GM19395 (cell line): ENCODE data around the gene ARSG.
"Not testable (repeated sequence)": the region's sequence is repeated elsewhere in the genome, so short reads cannot be mapped to it uniquely, and the experiment has no call there.

ENCODE experiments used
- ATAC-seq: cut with Tn5 transposase; IDR thresholded peaks from one replicate; pipeline ENCODE4 v1.9.1; 2021; ENCODE audit warnings: mild to moderate bottlenecking, moderate library complexity; ENCODE audit not compliant: unreplicated experiment

ARSG gene

GRCh38 chr17:68391561-68392268 lies 100.4 kb downstream of the ARSG start:
- no peak for ATAC-seq

DNA sequence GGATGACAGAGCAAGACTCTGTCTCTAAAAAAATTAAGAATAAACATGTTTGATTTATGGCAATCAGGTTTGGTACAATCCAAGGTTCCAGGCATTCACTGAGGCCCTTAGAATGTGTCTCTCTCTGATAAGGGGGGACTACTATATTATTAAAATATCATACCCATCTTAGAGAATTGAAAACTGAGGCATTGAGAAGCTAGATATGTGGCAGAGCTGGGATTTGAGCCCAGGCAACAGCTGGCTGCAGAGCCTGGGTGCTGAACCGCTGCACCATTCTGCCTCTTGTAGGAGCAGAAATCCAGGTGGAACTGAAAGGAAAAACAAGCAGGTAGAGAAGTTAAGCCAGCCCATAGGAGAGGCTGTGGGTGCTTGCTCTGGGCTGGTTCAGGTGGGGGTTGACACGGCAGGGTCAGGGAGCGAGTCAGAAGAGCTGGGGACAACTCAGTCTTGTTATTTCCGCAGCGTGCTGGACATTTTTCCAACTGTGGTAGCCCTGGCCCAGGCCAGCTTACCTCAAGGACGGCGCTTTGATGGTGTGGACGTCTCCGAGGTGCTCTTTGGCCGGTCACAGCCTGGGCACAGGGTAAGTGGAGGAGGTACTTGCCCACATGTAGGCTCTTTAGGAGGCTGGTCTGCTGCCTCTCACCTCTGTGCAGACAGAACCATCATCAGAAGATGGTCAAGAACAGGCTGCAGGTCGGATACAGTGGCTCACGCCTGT lies 103.5 kb downstream of the ARSG start:
- no peak for ATAC-seq

GRCh38 chr17:68396226-68397107 lies 105.2 kb downstream of the ARSG start:
- no peak for ATAC-seq

DNA sequence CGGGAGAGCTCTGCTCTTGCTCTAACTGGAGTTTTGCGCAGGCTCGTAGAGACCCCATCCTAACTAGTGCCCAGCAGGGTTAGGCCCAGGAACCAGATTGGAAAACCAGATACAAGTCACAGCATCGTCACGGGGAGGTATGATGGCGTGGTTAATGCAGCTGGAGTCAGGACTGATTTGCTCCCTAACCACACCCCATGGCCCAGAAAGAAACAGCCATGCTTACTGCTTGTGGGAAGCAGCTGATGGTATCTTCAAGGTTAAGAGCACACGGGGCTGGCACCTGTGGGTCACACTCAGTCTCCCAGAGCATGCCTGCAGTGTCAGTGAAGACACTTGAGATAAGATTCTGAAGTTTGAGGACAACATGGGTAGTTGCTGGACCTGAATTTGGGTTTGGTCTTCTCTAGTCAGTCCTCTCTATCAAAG lies 105.8 kb downstream of the ARSG start:
- no peak for ATAC-seq

DNA sequence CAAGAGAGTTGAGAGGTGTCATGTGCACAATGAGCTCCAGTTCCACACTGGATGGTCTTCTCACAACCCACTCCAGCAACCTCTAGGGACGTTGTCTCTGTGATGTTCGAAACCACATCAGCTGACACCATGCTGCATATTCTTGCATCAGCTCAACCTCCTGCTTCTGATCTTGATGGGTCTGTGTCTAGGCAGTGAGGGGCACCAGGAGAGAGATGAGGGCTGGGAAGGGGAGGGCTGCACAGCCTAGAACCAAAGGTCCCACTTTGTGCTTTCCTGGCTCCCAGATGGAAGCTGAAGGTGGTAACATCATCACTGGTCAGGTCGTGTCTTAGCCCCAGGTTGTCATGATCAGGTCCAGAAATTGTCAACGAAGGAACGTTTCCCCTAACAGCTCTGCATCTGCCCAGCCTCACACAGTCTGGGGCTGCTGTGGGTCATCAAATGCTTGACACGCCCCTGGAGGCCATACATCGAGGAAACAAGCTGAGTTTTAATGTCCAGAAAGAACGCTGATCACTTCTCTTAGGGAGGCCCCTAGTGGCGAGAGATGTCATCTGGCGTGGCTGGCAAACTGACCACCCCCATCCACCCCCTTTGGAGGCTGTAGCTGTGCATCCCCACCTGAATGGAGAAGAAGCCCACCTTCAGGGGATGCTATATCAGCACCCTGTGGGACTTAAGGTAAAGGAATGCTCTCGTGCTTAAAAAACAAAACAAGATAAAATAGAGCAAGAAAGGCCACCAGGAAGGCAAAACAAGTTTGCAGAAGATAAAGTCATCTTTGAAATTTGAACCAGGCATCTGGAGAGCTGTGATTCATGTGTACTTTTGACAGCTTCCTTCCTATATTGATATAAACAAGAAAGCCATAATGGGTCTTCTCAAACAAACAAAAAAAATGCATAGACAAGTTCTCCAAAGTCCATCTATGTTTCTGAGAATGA lies 107.7 kb downstream of the ARSG start:
- ATAC-seq, result peak; percentile 86

DNA sequence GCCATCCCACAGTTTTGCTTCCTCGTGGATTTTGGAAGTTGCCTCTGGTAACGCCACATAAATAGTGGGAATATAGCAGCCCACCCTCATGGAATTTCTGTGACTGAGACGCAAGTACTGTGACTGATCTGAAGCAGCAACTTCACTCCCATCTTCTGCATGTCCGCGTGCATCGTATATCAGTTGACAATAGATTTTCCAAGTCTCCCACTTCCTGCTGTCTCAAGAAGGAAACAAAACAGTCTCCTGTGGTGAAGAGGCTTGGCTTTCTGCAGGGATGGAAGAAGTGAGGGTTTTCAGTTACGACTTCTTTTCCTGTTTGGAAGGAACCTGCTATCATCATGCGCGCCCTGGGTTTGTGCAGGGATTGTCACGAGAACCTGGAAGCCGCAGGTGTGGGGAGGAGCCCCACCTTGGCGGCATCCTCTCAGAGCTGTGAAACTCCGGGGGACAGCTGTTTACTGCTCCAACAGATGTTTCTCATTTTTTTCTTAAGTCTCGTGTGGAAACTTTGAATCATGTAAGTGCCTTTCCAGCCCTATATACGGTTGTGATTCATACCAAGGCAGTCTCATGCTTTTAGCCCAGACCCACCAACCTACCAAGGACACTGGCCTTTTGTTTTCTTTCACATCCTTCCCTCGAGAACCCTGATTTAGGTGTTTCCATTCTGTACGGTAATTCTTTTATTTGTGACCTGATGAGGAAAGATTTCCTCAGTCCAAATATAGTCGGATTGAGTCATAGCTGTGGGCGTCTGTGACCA lies 108.5 kb downstream of the ARSG start:
- ATAC-seq, result no peak

DNA sequence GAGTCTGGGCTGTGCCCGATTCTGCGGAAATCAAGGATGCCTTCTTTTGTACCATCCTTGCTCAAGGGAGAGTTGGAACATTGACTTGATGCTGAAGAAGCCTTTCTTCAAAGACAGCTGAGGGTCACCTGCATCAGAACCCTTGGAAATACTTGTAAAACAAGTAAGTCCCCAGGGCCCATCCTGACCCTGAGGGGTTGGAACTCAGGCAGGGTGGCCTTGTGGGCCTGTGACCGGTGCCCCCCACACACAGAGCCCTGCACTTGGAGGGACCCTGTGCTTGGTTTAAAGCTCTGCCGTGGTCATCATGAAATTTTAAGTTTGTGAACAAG lies 109.1 kb downstream of the ARSG start:
- ATAC-seq, result no peak

- ATAC-seq, result no peak
Observed at GRCh38 chr17:68401288-68401687, 110.0 kb downstream of the ARSG start.

- no peak for ATAC-seq
Observed at GRCh38 chr17:68403122-68403521, 111.8 kb downstream of the ARSG start.

DNA sequence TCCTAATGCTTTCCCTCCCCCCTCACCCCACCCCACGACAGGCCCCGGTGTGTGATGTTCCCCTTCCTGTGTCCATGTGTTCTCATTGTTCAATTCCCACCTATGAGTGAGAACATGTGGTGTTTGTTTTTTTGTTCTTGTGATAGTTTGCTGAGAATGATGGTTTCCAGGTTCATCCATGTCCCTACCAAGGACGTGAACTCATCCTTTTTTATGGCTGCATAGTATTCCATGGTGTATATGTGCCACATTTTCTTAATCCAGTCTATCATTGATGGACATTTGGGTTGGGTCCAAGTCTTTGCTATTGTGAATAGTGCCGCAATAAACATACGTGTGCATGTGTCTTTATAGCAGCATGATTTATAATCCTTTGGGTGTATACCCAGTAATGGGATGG lies 112.5 kb downstream of the ARSG start:
- not testable (repeated sequence) for ATAC-seq

GRCh38 chr17:68407656-68408055 lies 116.4 kb downstream of the ARSG start:
- not testable (repeated sequence) for ATAC-seq

DNA sequence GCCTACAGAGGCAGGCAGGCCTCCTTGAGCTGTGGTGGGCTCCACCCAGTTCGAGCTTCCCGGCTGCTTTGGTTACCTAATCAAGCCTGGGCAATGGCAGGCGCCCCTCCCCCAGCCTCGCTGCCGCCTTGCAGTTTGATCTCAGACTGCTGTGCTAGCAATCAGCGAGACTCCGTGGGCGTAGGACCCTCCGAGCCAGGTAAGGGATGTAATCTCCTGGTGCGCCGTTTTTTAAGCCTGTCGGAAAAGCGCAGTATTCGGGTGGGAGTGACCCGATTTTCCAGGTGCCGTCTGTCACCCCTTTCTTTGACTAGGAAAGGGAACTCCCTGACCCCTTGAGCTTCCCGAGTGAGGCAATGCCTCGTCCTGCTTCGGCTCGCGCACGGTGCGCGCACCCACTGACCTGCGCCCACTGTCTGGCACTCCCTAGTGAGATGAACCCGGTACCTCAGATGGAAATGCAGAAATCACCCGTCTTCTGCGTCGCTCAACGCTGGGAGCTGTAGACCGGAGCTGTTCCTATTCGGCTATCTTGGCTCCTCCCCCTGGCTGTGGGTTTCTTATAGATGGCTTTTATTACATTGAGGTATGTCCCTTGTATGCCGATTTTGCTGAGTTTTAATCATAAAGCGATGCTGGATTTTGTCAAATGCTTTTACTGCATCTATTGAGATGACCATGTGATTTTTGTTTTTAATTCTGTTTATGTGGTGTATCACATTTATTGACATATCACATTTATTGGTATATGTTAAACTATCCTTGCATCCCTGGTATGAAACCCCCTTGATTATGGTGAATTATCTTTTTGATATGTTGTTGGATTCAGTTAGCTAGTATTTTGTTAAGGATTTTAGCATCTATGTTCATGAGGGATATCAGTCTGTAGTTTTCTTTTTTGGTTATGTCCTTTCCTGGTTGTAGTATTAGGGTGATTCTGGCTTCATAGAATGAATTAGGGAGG lies 122.6 kb downstream of the ARSG start:
- not testable (repeated sequence) for ATAC-seq

GRCh38 chr17:68414901-68415300 lies 123.6 kb downstream of the ARSG start:
- not testable (repeated sequence) for ATAC-seq

DNA sequence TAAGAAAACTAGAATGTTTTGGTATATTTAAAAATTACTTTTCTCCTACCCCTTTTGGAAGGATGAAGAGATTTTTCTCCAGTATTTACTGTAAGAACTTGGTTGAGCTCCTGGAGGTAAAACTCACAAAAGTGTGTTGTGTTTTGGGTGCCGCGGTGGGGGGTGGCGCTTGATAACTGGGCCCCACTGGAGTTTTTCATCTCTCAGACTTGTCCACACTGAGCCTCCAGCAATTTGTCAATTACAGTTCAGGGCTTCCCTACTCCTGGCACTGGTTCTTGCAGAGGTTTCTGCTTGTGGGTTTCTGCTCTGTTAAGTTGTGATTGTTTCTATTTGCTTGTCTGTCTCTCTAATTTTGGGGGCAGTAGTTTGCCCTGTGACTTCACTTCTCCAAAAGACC lies 126.0 kb downstream of the ARSG start:
- ATAC-seq, result no peak

- no peak for ATAC-seq
Observed at GRCh38 chr17:68418876-68419275, 127.6 kb downstream of the ARSG start.

- ATAC-seq, result no peak
Observed at GRCh38 chr17:68420065-68420464, 128.8 kb downstream of the ARSG start.

DNA sequence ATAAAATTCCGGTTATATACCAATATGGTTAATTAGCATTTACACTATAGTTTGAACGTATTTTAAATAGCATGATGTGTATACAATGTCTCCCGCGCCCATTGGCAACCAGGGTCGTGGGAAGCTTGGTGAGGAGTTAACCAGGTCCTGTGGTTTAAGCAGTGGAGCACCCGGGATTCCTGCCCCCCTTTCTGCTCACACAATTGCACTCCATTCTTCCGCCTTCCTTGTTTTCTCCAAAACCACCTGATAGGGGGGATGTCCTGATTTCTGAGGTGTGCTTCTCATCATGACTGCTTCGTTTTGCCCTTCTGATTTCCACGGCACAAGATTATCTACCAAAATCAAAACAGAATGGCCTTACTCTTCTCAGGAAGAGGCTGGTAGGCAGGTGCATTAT lies 130.2 kb downstream of the ARSG start:
- no peak for ATAC-seq

DNA sequence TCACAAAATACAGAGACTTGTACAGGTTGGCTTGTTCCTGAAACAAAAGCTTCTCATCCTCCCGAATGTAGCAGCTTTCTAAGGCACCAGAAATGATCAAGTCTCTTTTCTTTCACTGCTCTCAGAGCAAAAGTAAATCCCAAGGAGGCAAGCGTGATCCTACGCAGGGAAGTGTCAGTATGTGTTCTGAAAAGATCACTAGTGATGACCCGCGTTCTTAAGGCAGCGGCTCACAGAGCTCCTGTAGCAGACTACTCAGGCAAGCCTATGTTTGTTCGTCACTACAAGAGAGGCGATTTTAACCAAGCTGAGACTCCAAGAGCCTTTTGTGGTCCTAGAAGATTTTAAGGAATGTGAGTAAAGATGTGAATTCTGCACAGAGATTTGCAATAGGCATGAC lies 131.5 kb downstream of the ARSG start:
- ATAC-seq, result no peak

- ATAC-seq, result no peak
Observed at GRCh38 chr17:68423251-68423650, 132.0 kb downstream of the ARSG start.
